ENCODE measurements around the gene MAPK4.

DNA sequence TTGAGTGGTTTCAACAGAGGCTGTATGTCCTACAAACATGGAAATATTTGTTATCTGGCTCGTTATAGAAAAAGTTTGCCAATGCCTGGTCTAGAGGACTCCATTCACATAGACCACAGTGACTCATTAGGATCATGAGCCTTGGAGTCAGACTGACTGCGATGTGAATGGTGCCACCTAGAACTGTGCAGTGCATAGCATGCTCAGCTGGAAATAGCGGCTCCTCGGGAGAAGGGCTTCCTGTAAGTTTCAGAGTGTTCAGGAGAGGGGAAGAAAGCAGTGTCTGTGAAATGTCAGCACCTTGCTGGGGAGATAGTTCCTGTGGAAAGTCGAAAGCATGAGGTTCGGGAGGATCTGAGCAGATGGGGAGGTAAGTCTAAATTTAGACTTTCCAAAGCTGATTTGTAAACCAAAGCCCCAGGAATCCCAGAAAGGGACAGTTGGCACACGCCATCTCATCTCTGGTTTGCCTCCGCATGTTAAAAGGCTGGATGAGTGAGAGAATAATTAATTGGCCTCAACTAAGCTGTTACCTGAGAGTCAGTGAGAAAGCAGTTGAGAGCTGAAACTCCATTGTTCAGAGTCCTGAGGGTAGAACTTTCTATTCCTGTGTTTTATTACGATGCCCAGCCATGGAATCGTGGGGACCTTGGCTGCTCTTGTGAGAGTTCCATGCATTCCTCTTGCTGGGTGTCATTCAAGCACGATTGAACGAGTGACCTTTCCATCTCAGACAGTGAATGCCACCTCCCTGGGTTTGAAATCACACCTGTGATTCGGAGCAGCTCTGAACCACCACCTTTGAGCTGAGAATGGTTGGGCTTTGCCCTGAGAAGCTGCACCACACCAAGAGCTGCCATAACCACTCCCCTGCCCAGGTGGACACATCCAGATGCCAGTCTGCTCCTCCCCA is 99.5 kb downstream of the MAPK4 start:
- TF ChIP-seq CTCF (IDR thresholded peaks at IDR 0.05; ENCODE audit: insufficient read depth, low read length), result no peak
- no peak for TF ChIP-seq POLR2AphosphoS5 (IDR thresholded peaks at IDR 0.05; ENCODE audit: low read depth)
